SKM-1 treated with dmso at 0.1 percent for 144 hours (cell line): ENCODE results near the gene RBBP9.
"Not testable (repeated sequence)": the region's sequence is repeated elsewhere in the genome, so short reads cannot be mapped to it uniquely, and the experiment has no call there.

Source experiments
- DNase-seq: peaks from one replicate; lab custom pipeline; 2025; ENCODE audit not compliant: unreplicated experiment; lab: John Stamatoyannopoulos, UW

The RBBP9 gene

GRCh38 chr20:18496740-18497592 is at the start of gene RBBP9:
Gene RBBP9 (minus strand): TSS chr20:18497225. CDS start chr20:18497167, 58 bp downstream.
- DNase-seq, result peak; percentile 45

GRCh38 chr20:18545566-18545965 is 48.5 kb upstream of the RBBP9 start:
- DNase-seq, result no peak

GRCh38 chr20:18543932-18544331 is 46.9 kb upstream of the RBBP9 start:
- no peak for DNase-seq

GRCh38 chr20:18543216-18543615 is 46.2 kb upstream of the RBBP9 start:
- DNase-seq, result no peak

- DNase-seq, result no peak
Measured at GRCh38 chr20:18541741-18542140, 44.7 kb upstream of the RBBP9 start.

- DNase-seq, result no peak
Measured at GRCh38 chr20:18537651-18538050, 40.6 kb upstream of the RBBP9 start.

- no peak for DNase-seq
Measured at GRCh38 chr20:18533978-18534644, 37.1 kb upstream of the RBBP9 start.

- no peak for DNase-seq
Measured at GRCh38 chr20:18533491-18533890, 36.5 kb upstream of the RBBP9 start.

GRCh38 chr20:18532626-18533025 is 35.6 kb upstream of the RBBP9 start:
- DNase-seq, result no peak

GRCh38 chr20:18529041-18529440 is 32.0 kb upstream of the RBBP9 start:
- DNase-seq, result no peak

- DNase-seq, result no peak
Measured at GRCh38 chr20:18527836-18528235, 30.8 kb upstream of the RBBP9 start.

GRCh38 chr20:18527339-18527738 is 30.3 kb upstream of the RBBP9 start:
- DNase-seq, result no peak

GRCh38 chr20:18526761-18527160 is 29.7 kb upstream of the RBBP9 start:
- not testable (repeated sequence) for DNase-seq

GRCh38 chr20:18524646-18525045 is 27.6 kb upstream of the RBBP9 start:
- no peak for DNase-seq

- DNase-seq, result no peak
Measured at GRCh38 chr20:18523066-18523465, 26.0 kb upstream of the RBBP9 start.

- not testable (repeated sequence) for DNase-seq
Measured at GRCh38 chr20:18522066-18522465, 25.0 kb upstream of the RBBP9 start.

GRCh38 chr20:18515973-18516372 is 18.9 kb upstream of the RBBP9 start:
- no peak for DNase-seq

GRCh38 chr20:18514127-18514526 is 17.1 kb upstream of the RBBP9 start:
- DNase-seq, result no peak

GRCh38 chr20:18513208-18513607 is 16.2 kb upstream of the RBBP9 start:
- DNase-seq, result peak; percentile 1

- DNase-seq, result peak; percentile 56
Measured at GRCh38 chr20:18511571-18511970, 14.5 kb upstream of the RBBP9 start.

- peak; percentile 74 for DNase-seq
Measured at GRCh38 chr20:18507218-18508191, 10.5 kb upstream of the RBBP9 start, which contains the start of gene SEC23B. Gene SEC23B (plus strand): TSS chr20:18507940. CDS start chr20:18510836, 2,896 bp downstream.
